Hepatocyte (in vitro differentiated cells): ENCODE data around the gene GATD1. TPM values are rescaled to one million over a fixed set of nuclear protein-coding genes. Genes with fewer than 3 reads are reported as not detected.

Source experiments
- DNase-seq: peaks from one replicate; pipeline ENCODE4 v3.0.0-alpha.2; 2016; ENCODE audit warnings: low spot score
- H2AFZ ChIP-seq: fragments of 200-600 bp; sonication (generic); 2 replicates; pipeline ENCODE4 v1.6.0; 2016; ENCODE audit warnings: antibody characterized with exemption, mild to moderate bottlenecking
- H3K27ac ChIP-seq: fragments of 200-600 bp; sonication (generic); 2 replicates; pipeline ENCODE4 v1.5.1; 2016; ENCODE audit warnings: mild to moderate bottlenecking
- H3K27me3 ChIP-seq: fragments of 200-600 bp; sonication (generic); 2 replicates; pipeline ENCODE4 v1.6.1; 2016
- H3K36me3 ChIP-seq: fragments of 200-600 bp; sonication (generic); replicated peaks from 2 replicates; pipeline ENCODE4 v1.5.1; 2016; ENCODE audit warnings: low read depth; ENCODE audit not compliant: insufficient read depth
- H3K4me1 ChIP-seq: fragments of 200-600 bp; sonication (generic); 2 replicates; pipeline ENCODE4 v1.5.1; 2016; ENCODE audit warnings: mild to moderate bottlenecking, moderate library complexity; ENCODE audit not compliant: insufficient read depth
- H3K4me2 ChIP-seq: fragments of 200-600 bp; sonication (generic); 2 replicates; pipeline ENCODE4 v1.6.0; 2016
- H3K4me3 ChIP-seq: fragments of 200-600 bp; sonication (generic); 2 replicates; pipeline ENCODE4 v1.5.1; 2016; ENCODE audit warnings: mild to moderate bottlenecking
- H3K79me2 ChIP-seq: fragments of 200-600 bp; sonication (generic); 2 replicates; pipeline ENCODE4 v1.6.0; 2017; ENCODE audit warnings: mild to moderate bottlenecking
- H3K9me2 ChIP-seq: fragments of 200-600 bp; sonication (generic); replicated peaks from 2 replicates; pipeline ENCODE4 v1.6.0; 2017; ENCODE audit warnings: mild to moderate bottlenecking; ENCODE audit not compliant: insufficient read depth
- H3K9me3 ChIP-seq: fragments of 200-600 bp; sonication (generic); 2 replicates; pipeline ENCODE4 v1.5.1; 2016; ENCODE audit warnings: low read depth, mild to moderate bottlenecking
- H4K20me1 ChIP-seq: fragments of 200-600 bp; sonication (generic); 2 replicates; pipeline ENCODE4 v1.6.0; 2016; ENCODE audit warnings: mild to moderate bottlenecking; ENCODE audit not compliant: insufficient read depth, poor library complexity, severe bottlenecking
- CTCF ChIP-seq: fragments of 200-600 bp; sonication (generic); IDR thresholded peaks from 2 replicates; pipeline ENCODE4 v1.5.1; 2016; ENCODE audit warnings: antibody characterized with exemption, mild to moderate bottlenecking; ENCODE audit not compliant: poor library complexity
- EZH2 ChIP-seq: fragments of 200-600 bp; sonication (generic); IDR thresholded peaks from 2 replicates; pipeline ENCODE4 v1.6.1; 2016; ENCODE audit warnings: antibody characterized with exemption, mild to moderate bottlenecking, borderline replicate concordance
- EZH2phosphoT487 ChIP-seq: fragments of 200-600 bp; sonication (generic); IDR thresholded peaks from one replicate; pipeline ENCODE4 v1.6.1; 2018; ENCODE audit warnings: antibody characterized with exemption, mild to moderate bottlenecking, low read depth, moderate library complexity; ENCODE audit not compliant: unreplicated experiment, severe bottlenecking
- WGBS: methylation state at CpG from one replicate; pipeline ENCODE4 v1.1.6; 2016; ENCODE audit warnings: low lambda C conversion rate; ENCODE audit errors: missing lambda C conversion rate; 5-methylcytosine and 5-hydroxymethylcytosine counted together
- polyA plus RNA-seq: library from polyadenylated mRNA; unstranded; fragments of >200 nt; fragmentation: Nextera tagmentation; extraction: Ambion mirVana; gene quantifications from 2 replicates; pipeline ENCODE4 v1.2.1, GENCODE V29; 2016
- total RNA-seq: library from RNA; depleted of rRNA; stranded (reverse); fragments of >200 nt; gene quantifications from 2 replicates; pipeline ENCODE4 v1.2.3, GENCODE V29; 2014

Gene GATD1
- total and polyA plus RNA-seq, 2 experiments from 2014 or later: 24.2 to 29.0 TPM

GRCh38 chr11:819943-820649, 42.8 kb upstream of the GATD1 start:
- peak overlapping the region; percentile 88 for H3K27ac ChIP-seq
- H3K36me3 ChIP-seq: no peaks in the 10 kb centered on the region
- H2AFZ ChIP-seq: peak overlapping the region; percentile 58

GRCh38 chr11:819129-819931, 42.0 kb upstream of the GATD1 start:
- Histone ChIP-seq H4K20me1 (peaks cover 16% of the 10 kb centered on the region), H3K4me3 (peak overlapping the region; percentile 89), H3K36me3 (no peaks in the 10 kb centered on the region), H3K4me1 (peaks cover 16% of the 10 kb centered on the region), H3K27me3 (no peaks in the 10 kb centered on the region), H2AFZ (peak overlapping the region; percentile 58), H3K79me2 (peaks cover 19% of the 10 kb centered on the region), H3K9me3 (no peaks in the 10 kb centered on the region), H3K27ac (peak overlapping the region; percentile 88), H3K4me2 (peak overlapping the region; percentile 91), H3K9me2 (no peaks in the 10 kb centered on the region)
- TF ChIP-seq EZH2: no peak
- 3% methylated on average over 52 of the region's 96 CpGs for WGBS
- peak; percentile 97 for DNase-seq

More at GRCh38 chr11:819943-820649, 42.8 kb upstream of the GATD1 start:
- Histone ChIP-seq H3K27me3 (no peaks in the 10 kb centered on the region), H3K4me2 (peak overlapping the region; percentile 91), H3K4me3 (peak overlapping the region; percentile 89), H3K79me2 (peaks cover 19% of the 10 kb centered on the region), H3K9me3 (no peaks in the 10 kb centered on the region), H3K9me2 (no peaks in the 10 kb centered on the region), H3K4me1 (peaks cover 16% of the 10 kb centered on the region), H4K20me1 (peaks cover 16% of the 10 kb centered on the region)
- TF ChIP-seq EZH2phosphoT487 (no peak), EZH2 (no peak)
- peak; percentile 93 for DNase-seq
- 11% methylated on average over 29 of the region's 47 CpGs for WGBS

GRCh38 chr11:818396-819128, 41.3 kb upstream of the GATD1 start, which contains the start of gene PNPLA2:
PNPLA2 (plus strand) TSS chr11:818914; CDS start chr11:819719, 805 bp downstream.
- peaks cover 16% of the 10 kb centered on the region for H4K20me1 ChIP-seq
- no peak for TF ChIP-seq EZH2
- no peak for TF ChIP-seq CTCF
- no peak for TF ChIP-seq EZH2phosphoT487
- H3K4me3 ChIP-seq: peak within 1 kb of the TSS; percentile 89
- H3K9me2 ChIP-seq: no peaks in the 10 kb centered on the region
- 65% methylated on average over 20 of the region's 20 CpGs for WGBS
- H3K9me3 ChIP-seq: no peaks in the 10 kb centered on the region
- H3K36me3 ChIP-seq: no peaks in the 10 kb centered on the region
- peaks cover 16% of the 10 kb centered on the region for H3K4me1 ChIP-seq
- peak within 1 kb of the TSS; percentile 58 for H2AFZ ChIP-seq
- H3K27me3 ChIP-seq: no peaks in the 10 kb centered on the region
- peak; percentile 71 for DNase-seq
- H3K4me2 ChIP-seq: peak within 1 kb of the TSS; percentile 91
- peak within 1 kb of the TSS; percentile 88 for H3K27ac ChIP-seq
- H3K79me2 ChIP-seq: peaks cover 19% of the 10 kb centered on the region

GRCh38 chr11:816433-816779, 39.1 kb upstream of the GATD1 start:
- H3K9me3 ChIP-seq: no peaks in the 10 kb centered on the region
- H3K27me3 ChIP-seq: no peaks in the 10 kb centered on the region
- peaks cover 16% of the 10 kb centered on the region for H3K4me1 ChIP-seq
- no peaks in the 10 kb centered on the region for H3K36me3 ChIP-seq
- no peak overlapping the region for H3K4me3 ChIP-seq
- no peak overlapping the region for H3K27ac ChIP-seq
- peaks cover 17% of the 10 kb centered on the region for H4K20me1 ChIP-seq
- no peak for DNase-seq
- H3K4me2 ChIP-seq: no peak overlapping the region
- H3K9me2 ChIP-seq: no peaks in the 10 kb centered on the region
- no peak for TF ChIP-seq CTCF
- TF ChIP-seq EZH2phosphoT487: no peak
- TF ChIP-seq EZH2: no peak
- 84% methylated on average over 11 of the region's 11 CpGs for WGBS
- H2AFZ ChIP-seq: no peak overlapping the region
- peaks cover 21% of the 10 kb centered on the region for H3K79me2 ChIP-seq
